Activated naive CD4-positive, alpha-beta T cell treated with anti-CD3 and anti-CD28 coated beads, Interleukin-2, amount 50 U/mL, for 24 hours (primary cell): ENCODE measurements around the gene NR2F1-AS1.

Experiments
- H3K27ac Mint-ChIP-seq: one replicate; pipeline ENCODE4 v1.8.0; 2021; ENCODE audit warnings: mild to moderate bottlenecking, mixed read lengths
- H3K27me3 Mint-ChIP-seq: one replicate; pipeline ENCODE4 v1.8.0; 2021; ENCODE audit warnings: mixed read lengths
- H3K36me3 Mint-ChIP-seq: one replicate; pipeline ENCODE4 v1.8.0; 2021; ENCODE audit warnings: mixed read lengths
- H3K4me1 Mint-ChIP-seq: one replicate; pipeline ENCODE4 v1.8.0; 2021; ENCODE audit warnings: mixed read lengths
- H3K4me3 Mint-ChIP-seq: one replicate; pipeline ENCODE4 v1.8.0; 2021; ENCODE audit warnings: mild to moderate bottlenecking, mixed read lengths
- H3K9me3 Mint-ChIP-seq: one replicate; pipeline ENCODE4 v1.8.0; 2021; ENCODE audit warnings: mixed read lengths

NR2F1-AS1 gene

GRCh38 chr5:93580927-93581445 lies at the start of gene NR2F1-AS1:
Gene NR2F1-AS1 (minus strand): TSS chr5:93581219.
- Mint-ChIP-seq H3K27me3 (peaks cover 39% of the 10 kb centered on the region), H3K4me1 (peaks cover 25% of the 10 kb centered on the region)

GRCh38 chr5:93626801-93627200 lies 45.8 kb upstream of the NR2F1-AS1 start:
- no peak overlapping the region for H3K27ac Mint-ChIP-seq
- no peaks in the 10 kb centered on the region for H3K9me3 Mint-ChIP-seq
- H3K4me3 Mint-ChIP-seq, result no peak overlapping the region
- H3K36me3 Mint-ChIP-seq, result peaks cover 12% of the 10 kb centered on the region
- H3K4me1 Mint-ChIP-seq, result peaks cover 16% of the 10 kb centered on the region
- peaks cover 8% of the 10 kb centered on the region for H3K27me3 Mint-ChIP-seq

More at GRCh38 chr5:93580927-93581445, at the start of gene NR2F1-AS1:
- H3K4me3 Mint-ChIP-seq, result peak within 1 kb of the TSS; percentile 82
- no peaks in the 10 kb centered on the region for H3K36me3 Mint-ChIP-seq
- H3K27ac Mint-ChIP-seq, result peak within 1 kb of the TSS; percentile 4
- no peaks in the 10 kb centered on the region for H3K9me3 Mint-ChIP-seq

GRCh38 chr5:93623153-93623552 lies 42.1 kb upstream of the NR2F1-AS1 start:
- H3K36me3 Mint-ChIP-seq, result peaks cover 6% of the 10 kb centered on the region
- H3K27me3 Mint-ChIP-seq, result peaks cover 18% of the 10 kb centered on the region
- H3K4me3 Mint-ChIP-seq, result no peak overlapping the region
- H3K27ac Mint-ChIP-seq, result no peak overlapping the region
- H3K4me1 Mint-ChIP-seq, result peaks cover 30% of the 10 kb centered on the region
- no peaks in the 10 kb centered on the region for H3K9me3 Mint-ChIP-seq

GRCh38 chr5:93622240-93622885 lies 41.3 kb upstream of the NR2F1-AS1 start:
- Mint-ChIP-seq H3K4me1 (peaks cover 30% of the 10 kb centered on the region), H3K27ac (no peak overlapping the region), H3K9me3 (no peaks in the 10 kb centered on the region), H3K27me3 (peaks cover 18% of the 10 kb centered on the region), H3K36me3 (peaks cover 6% of the 10 kb centered on the region), H3K4me3 (peak overlapping the region; percentile 52)

GRCh38 chr5:93621327-93621798 lies 40.3 kb upstream of the NR2F1-AS1 start:
- Mint-ChIP-seq H3K4me1 (peaks cover 30% of the 10 kb centered on the region), H3K27me3 (peaks cover 20% of the 10 kb centered on the region), H3K27ac (no peak overlapping the region)

GRCh38 chr5:93620487-93621326 lies 39.7 kb upstream of the NR2F1-AS1 start:
- H3K9me3 Mint-ChIP-seq, result no peaks in the 10 kb centered on the region
- peaks cover 23% of the 10 kb centered on the region for H3K27me3 Mint-ChIP-seq
- peak overlapping the region; percentile 97 for H3K4me3 Mint-ChIP-seq
- H3K27ac Mint-ChIP-seq, result no peak overlapping the region
- H3K4me1 Mint-ChIP-seq, result peaks cover 30% of the 10 kb centered on the region
- peaks cover 4% of the 10 kb centered on the region for H3K36me3 Mint-ChIP-seq

More at GRCh38 chr5:93621327-93621798, 40.3 kb upstream of the NR2F1-AS1 start:
- Mint-ChIP-seq H3K4me3 (peak overlapping the region; percentile 68), H3K36me3 (peaks cover 4% of the 10 kb centered on the region), H3K9me3 (no peaks in the 10 kb centered on the region)

- Mint-ChIP-seq H3K4me1 (peaks cover 13% of the 10 kb centered on the region), H3K27ac (no peak overlapping the region), H3K27me3 (peaks cover 36% of the 10 kb centered on the region), H3K36me3 (peaks cover 3% of the 10 kb centered on the region), H3K9me3 (peaks cover 2% of the 10 kb centered on the region), H3K4me3 (no peak overlapping the region)
Observed at GRCh38 chr5:93616538-93617174, 35.6 kb upstream of the NR2F1-AS1 start.

- Mint-ChIP-seq H3K27ac (no peak overlapping the region), H3K27me3 (peaks cover 59% of the 10 kb centered on the region), H3K9me3 (peaks cover 16% of the 10 kb centered on the region), H3K4me1 (peaks cover 4% of the 10 kb centered on the region), H3K4me3 (no peak overlapping the region), H3K36me3 (peaks cover 4% of the 10 kb centered on the region)
Observed at GRCh38 chr5:93612855-93613243, 31.8 kb upstream of the NR2F1-AS1 start.

- H3K27ac Mint-ChIP-seq, result no peak overlapping the region
- peaks cover 64% of the 10 kb centered on the region for H3K27me3 Mint-ChIP-seq
Observed at GRCh38 chr5:93611976-93612854, 31.2 kb upstream of the NR2F1-AS1 start.

GRCh38 chr5:93611273-93611975 lies 30.4 kb upstream of the NR2F1-AS1 start:
- peaks cover 16% of the 10 kb centered on the region for H3K9me3 Mint-ChIP-seq
- H3K4me1 Mint-ChIP-seq, result peaks cover 10% of the 10 kb centered on the region
- no peak overlapping the region for H3K4me3 Mint-ChIP-seq
- H3K27ac Mint-ChIP-seq, result no peak overlapping the region
- H3K27me3 Mint-ChIP-seq, result peaks cover 67% of the 10 kb centered on the region
- H3K36me3 Mint-ChIP-seq, result peaks cover 4% of the 10 kb centered on the region

More at GRCh38 chr5:93611976-93612854, 31.2 kb upstream of the NR2F1-AS1 start:
- H3K4me1 Mint-ChIP-seq, result peaks cover 10% of the 10 kb centered on the region
- H3K36me3 Mint-ChIP-seq, result peaks cover 4% of the 10 kb centered on the region
- H3K9me3 Mint-ChIP-seq, result peaks cover 16% of the 10 kb centered on the region
- H3K4me3 Mint-ChIP-seq, result no peak overlapping the region

GRCh38 chr5:93610581-93611272 lies 29.7 kb upstream of the NR2F1-AS1 start:
- peaks cover 69% of the 10 kb centered on the region for H3K27me3 Mint-ChIP-seq
- peaks cover 10% of the 10 kb centered on the region for H3K4me1 Mint-ChIP-seq
- H3K27ac Mint-ChIP-seq, result no peak overlapping the region
- peaks cover 16% of the 10 kb centered on the region for H3K9me3 Mint-ChIP-seq
- H3K36me3 Mint-ChIP-seq, result peaks cover 4% of the 10 kb centered on the region
- no peak overlapping the region for H3K4me3 Mint-ChIP-seq

- Mint-ChIP-seq H3K27me3 (peaks cover 78% of the 10 kb centered on the region), H3K4me3 (no peak overlapping the region)
Observed at GRCh38 chr5:93609762-93610161, 28.7 kb upstream of the NR2F1-AS1 start.

GRCh38 chr5:93608855-93609254 lies 27.8 kb upstream of the NR2F1-AS1 start:
- Mint-ChIP-seq H3K27me3 (peaks cover 74% of the 10 kb centered on the region), H3K9me3 (peaks cover 16% of the 10 kb centered on the region), H3K4me1 (peaks cover 10% of the 10 kb centered on the region), H3K27ac (no peak overlapping the region), H3K4me3 (no peak overlapping the region), H3K36me3 (peaks cover 4% of the 10 kb centered on the region)

More at GRCh38 chr5:93609762-93610161, 28.7 kb upstream of the NR2F1-AS1 start:
- Mint-ChIP-seq H3K27ac (no peak overlapping the region), H3K36me3 (peaks cover 4% of the 10 kb centered on the region), H3K9me3 (peaks cover 16% of the 10 kb centered on the region), H3K4me1 (peaks cover 10% of the 10 kb centered on the region)
